ENCODE measurements around the gene TMPRSS9.

Gene TMPRSS9

GRCh38 chr19:2419754-2420153 is 59.7 kb downstream of the TMPRSS9 start:
- TF ChIP-seq CTCF (IDR thresholded peaks at IDR 0.05; ENCODE audit: extremely low read depth, missing control alignments) = no peak
- no peak for DNase-seq (ENCODE audit: low spot score)

- TF ChIP-seq CTCF (IDR thresholded peaks at IDR 0.05; ENCODE audit: extremely low read depth, missing control alignments) = no peak
These were observed 60.4 kb downstream of the TMPRSS9 start for GRCh38 chr19:2420490-2420889.

GRCh38 chr19:2421581-2422306 is 61.7 kb downstream of the TMPRSS9 start:
- DNase-seq (ENCODE audit: low spot score) = no peak
- no peak for TF ChIP-seq CTCF (IDR thresholded peaks at IDR 0.05; ENCODE audit: extremely low read depth, missing control alignments)

More at GRCh38 chr19:2420490-2420889, 60.4 kb downstream of the TMPRSS9 start:
- no peak for DNase-seq (ENCODE audit: low spot score)

- no peak for TF ChIP-seq CTCF (IDR thresholded peaks at IDR 0.05; ENCODE audit: extremely low read depth, missing control alignments)
- no peak for DNase-seq (ENCODE audit: low spot score)
These were observed 63.2 kb downstream of the TMPRSS9 start for GRCh38 chr19:2423071-2423914.

- TF ChIP-seq CTCF (IDR thresholded peaks at IDR 0.05; ENCODE audit: extremely low read depth, missing control alignments) = no peak
- DNase-seq (ENCODE audit: low spot score) = no peak
These were observed 64.0 kb downstream of the TMPRSS9 start for GRCh38 chr19:2423915-2424685.

- TF ChIP-seq CTCF (IDR thresholded peaks at IDR 0.05; ENCODE audit: extremely low read depth, missing control alignments) = no peak
- no peak for DNase-seq (ENCODE audit: low spot score)
These were observed 64.9 kb downstream of the TMPRSS9 start for GRCh38 chr19:2424686-2425621.
